ENCODE data around the gene ATP5MC2.

Gene ATP5MC2

DNA sequence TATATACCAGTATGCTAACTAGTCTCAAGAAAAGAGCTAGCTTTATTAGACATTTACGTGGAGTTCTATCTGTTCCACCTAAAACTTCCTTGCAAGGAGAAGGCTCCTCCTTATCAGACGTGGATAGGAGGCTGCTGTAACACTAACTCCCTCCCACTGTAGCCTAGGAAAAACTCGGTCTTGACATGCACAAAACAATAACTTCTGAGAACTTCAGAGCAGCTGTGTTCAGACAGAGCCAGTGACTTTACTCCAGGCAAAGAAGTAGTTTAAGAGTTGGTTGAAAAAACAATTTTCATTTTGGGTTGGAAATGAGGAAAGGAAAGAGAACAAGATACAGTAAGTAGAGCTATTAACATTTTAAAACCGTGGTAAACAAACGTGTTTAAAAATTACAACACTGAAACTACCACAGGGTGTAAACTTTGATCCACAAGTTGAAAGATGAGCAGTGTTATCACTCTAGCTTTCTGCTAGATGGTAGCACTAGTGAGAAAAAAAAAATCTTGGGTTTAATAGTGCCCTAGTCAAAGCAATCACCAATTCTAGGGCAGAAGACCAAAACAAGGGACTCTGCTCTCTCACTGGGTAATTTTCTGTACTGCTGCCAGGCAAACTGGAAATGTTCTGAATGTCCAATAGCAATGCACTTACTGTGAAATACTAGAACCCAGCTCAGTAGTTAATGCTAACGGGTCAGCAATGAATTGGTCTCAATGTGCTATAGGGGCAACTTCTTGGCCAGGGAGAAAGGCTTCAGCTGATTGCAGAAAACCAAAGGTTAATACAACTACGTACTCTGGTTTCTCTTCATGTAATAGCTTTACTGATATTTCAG is 52.1 kb downstream of the ATP5MC2 start:
- Mint-ChIP-seq H3K9me3 (no peaks in the 10 kb centered on the region), H3K4me1 (ENCODE audit: low read depth) (peaks cover 60% of the 10 kb centered on the region), H3K4me3 (peak overlapping the region; percentile 97), H3K27me3 (no peaks in the 10 kb centered on the region), H3K36me3 (ENCODE audit: low read depth) (peaks cover 39% of the 10 kb centered on the region), H3K27ac (peak overlapping the region; percentile 37)
- DNase-seq = no peak

DNA sequence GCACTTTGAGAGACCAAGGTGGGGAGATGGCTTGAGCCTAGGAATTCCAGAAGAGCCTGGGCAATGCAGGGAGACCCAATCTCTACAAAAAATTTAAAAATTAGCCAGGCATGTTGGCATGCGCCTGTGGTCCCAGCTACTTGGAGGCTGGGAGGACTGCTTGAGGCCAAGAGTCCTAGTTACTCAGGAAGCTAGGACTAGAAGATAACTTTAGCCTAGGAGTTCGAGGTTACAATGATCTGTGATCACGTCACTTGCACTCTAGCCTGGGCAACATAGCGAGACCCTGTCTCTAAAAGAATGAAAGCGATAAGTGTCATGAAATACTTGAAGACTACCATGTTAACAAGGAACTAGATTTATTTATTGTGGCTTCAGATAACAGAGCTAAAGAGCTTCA is 53.2 kb downstream of the ATP5MC2 start:
- no peak for DNase-seq
- peak overlapping the region; percentile 97 for H3K4me3 Mint-ChIP-seq
- H3K27me3 Mint-ChIP-seq = no peaks in the 10 kb centered on the region
- H3K27ac Mint-ChIP-seq = peak overlapping the region; percentile 47
- peaks cover 71% of the 10 kb centered on the region for H3K4me1 Mint-ChIP-seq (ENCODE audit: low read depth)
- peaks cover 47% of the 10 kb centered on the region for H3K36me3 Mint-ChIP-seq (ENCODE audit: low read depth)
- H3K9me3 Mint-ChIP-seq = no peaks in the 10 kb centered on the region

DNA sequence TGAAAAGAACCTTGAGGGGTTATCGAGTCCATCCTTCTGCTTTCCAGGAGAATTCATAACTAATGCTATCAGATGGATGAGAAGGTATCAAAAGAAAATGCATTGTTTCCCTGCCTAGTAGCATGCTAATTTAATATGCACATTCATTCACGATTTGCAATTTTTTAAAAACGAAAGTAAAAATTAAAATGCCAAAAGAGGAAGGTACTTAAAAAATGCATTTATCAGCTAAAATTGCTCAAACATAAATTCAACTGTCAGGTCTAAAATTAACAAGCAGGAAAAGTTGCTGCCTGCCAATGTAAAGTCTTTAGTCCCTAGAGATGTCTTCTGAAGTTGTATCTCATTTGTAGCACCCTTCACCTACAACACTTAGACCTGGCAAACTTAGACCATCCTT is 57.6 kb downstream of the ATP5MC2 start:
- no peaks in the 10 kb centered on the region for H3K27me3 Mint-ChIP-seq
- peak overlapping the region; percentile 45 for H3K27ac Mint-ChIP-seq
- no peaks in the 10 kb centered on the region for H3K9me3 Mint-ChIP-seq
- DNase-seq = no peak
- H3K36me3 Mint-ChIP-seq (ENCODE audit: low read depth) = peaks cover 51% of the 10 kb centered on the region
- peaks cover 45% of the 10 kb centered on the region for H3K4me1 Mint-ChIP-seq (ENCODE audit: low read depth)
- H3K4me3 Mint-ChIP-seq = peak overlapping the region; percentile 63

DNA sequence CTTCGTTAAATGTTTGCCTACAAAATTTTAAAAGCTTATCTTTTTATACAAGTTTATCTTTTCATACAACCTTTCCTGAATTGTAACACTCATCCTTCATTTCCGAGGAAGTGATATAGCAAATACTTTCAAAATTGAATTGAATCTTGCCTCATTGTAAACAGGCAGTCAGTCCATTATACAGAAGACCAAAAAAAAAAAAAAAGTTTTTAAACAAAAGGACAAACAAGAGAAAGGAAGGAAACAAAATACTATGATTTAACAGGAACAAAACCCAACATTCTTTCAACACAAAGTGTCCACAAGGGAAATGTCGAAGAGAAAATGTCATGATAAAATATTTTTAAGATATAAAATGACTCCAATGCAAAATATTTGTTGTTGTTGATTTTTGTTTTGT is 58.2 kb downstream of the ATP5MC2 start:
- Mint-ChIP-seq H3K27ac (peak overlapping the region; percentile 45), H3K4me1 (ENCODE audit: low read depth) (peaks cover 43% of the 10 kb centered on the region), H3K27me3 (no peaks in the 10 kb centered on the region), H3K4me3 (peak overlapping the region; percentile 63), H3K9me3 (no peaks in the 10 kb centered on the region), H3K36me3 (ENCODE audit: low read depth) (peaks cover 47% of the 10 kb centered on the region)
- DNase-seq = no peak

DNA sequence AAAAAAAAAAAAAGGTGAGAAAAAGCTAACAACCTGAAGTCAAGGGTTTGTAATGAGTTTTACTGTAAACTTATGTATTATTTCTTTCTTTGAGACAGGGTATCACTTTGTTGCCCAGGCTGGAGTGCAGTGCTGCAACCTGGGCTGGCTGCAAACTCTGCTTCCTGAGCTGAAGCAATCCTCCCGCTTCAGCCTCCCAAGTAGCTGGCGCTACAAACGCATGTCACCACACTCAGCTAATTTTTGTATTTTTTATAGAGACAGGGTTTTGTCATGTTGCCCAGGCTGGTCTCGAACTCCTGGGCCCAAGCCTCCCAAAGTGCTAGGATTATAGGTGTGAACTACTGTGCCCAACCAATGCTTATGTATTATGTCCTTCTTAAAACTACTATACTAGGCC is 58.9 kb downstream of the ATP5MC2 start:
- Mint-ChIP-seq H3K4me3 (no peak overlapping the region), H3K36me3 (ENCODE audit: low read depth) (peaks cover 47% of the 10 kb centered on the region), H3K27me3 (no peaks in the 10 kb centered on the region), H3K9me3 (no peaks in the 10 kb centered on the region), H3K4me1 (ENCODE audit: low read depth) (peaks cover 46% of the 10 kb centered on the region), H3K27ac (no peak overlapping the region)
- no peak for DNase-seq

All from activated T-cell treated with anti-CD3 and anti-CD28 coated beads, Interleukin-2, amount 50 U/mL, for 24 hours (primary cell).